ENCODE measurements around the gene SLC25A3.

DNA sequence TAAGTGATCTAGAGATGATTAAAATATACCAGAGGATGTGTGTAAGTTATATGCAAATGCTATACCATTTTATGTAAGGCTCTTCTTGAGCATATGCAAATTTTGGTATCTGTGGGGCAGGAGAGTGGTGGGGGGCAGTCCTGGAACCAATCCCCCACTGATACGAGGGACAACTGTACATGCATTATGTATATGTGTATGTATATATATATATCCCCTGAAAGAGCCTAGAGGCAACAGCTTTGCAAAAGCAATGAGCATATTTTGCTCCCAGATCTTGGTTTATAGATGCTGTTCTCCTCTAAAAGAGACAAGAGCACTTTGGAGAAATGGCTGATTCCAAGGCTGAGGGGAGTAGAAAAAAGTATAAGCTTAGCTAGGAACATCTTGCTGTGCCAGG, 12.4 kb upstream of the SLC25A3 start:
- TF ChIP-seq EP300 (IDR thresholded peaks at IDR 0.05), result no peak
- TF ChIP-seq, protein P1, sequence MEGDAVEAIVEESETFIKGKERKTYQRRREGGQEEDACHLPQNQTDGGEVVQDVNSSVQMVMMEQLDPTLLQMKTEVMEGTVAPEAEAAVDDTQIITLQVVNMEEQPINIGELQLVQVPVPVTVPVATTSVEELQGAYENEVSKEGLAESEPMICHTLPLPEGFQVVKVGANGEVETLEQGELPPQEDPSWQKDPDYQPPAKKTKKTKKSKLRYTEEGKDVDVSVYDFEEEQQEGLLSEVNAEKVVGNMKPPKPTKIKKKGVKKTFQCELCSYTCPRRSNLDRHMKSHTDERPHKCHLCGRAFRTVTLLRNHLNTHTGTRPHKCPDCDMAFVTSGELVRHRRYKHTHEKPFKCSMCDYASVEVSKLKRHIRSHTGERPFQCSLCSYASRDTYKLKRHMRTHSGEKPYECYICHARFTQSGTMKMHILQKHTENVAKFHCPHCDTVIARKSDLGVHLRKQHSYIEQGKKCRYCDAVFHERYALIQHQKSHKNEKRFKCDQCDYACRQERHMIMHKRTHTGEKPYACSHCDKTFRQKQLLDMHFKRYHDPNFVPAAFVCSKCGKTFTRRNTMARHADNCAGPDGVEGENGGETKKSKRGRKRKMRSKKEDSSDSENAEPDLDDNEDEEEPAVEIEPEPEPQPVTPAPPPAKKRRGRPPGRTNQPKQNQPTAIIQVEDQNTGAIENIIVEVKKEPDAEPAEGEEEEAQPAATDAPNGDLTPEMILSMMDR (IDR thresholded peaks at IDR 0.05), result no peak
